ENCODE results near the gene GTF3C5. TPM values are rescaled to one million over a fixed set of nuclear protein-coding genes. Genes with fewer than 3 reads are reported as not detected.

The GTF3C5 gene
- total RNA-seq, 1 donor from 2014 or later: 89.0 TPM

- Mint-ChIP-seq H3K9me3 (no peaks in the 10 kb centered on the region), H3K36me3 (ENCODE audit: low read depth) (no peaks in the 10 kb centered on the region), H3K27ac (no peak overlapping the region), H3K27me3 (ENCODE audit: insufficient read depth) (peaks cover 25% of the 10 kb centered on the region), H3K4me3 (no peak overlapping the region), H3K4me1 (ENCODE audit: low read depth) (no peaks in the 10 kb centered on the region)
- intact Hi-C loops (cut with micrococcal nuclease): no loop called here
- no peak for DNase-seq (ENCODE audit: low spot score)
Measured at GRCh38 chr9:133003071-133003461, 27.7 kb upstream of the GTF3C5 start.

GRCh38 chr9:133003671-133004090 is 27.1 kb upstream of the GTF3C5 start:
- no peak overlapping the region for H3K27ac Mint-ChIP-seq
- no peak overlapping the region for H3K4me3 Mint-ChIP-seq
- DNase-seq (ENCODE audit: low spot score): no peak
- H3K36me3 Mint-ChIP-seq (ENCODE audit: low read depth): no peaks in the 10 kb centered on the region
- intact Hi-C loops (cut with micrococcal nuclease): no loop called here
- H3K4me1 Mint-ChIP-seq (ENCODE audit: low read depth): no peaks in the 10 kb centered on the region
- H3K9me3 Mint-ChIP-seq: no peaks in the 10 kb centered on the region
- H3K27me3 Mint-ChIP-seq (ENCODE audit: insufficient read depth): peaks cover 26% of the 10 kb centered on the region

GRCh38 chr9:133004091-133004998 is 26.5 kb upstream of the GTF3C5 start:
- intact Hi-C loops (cut with micrococcal nuclease): no loop called here
- no peaks in the 10 kb centered on the region for H3K36me3 Mint-ChIP-seq (ENCODE audit: low read depth)
- no peak for DNase-seq (ENCODE audit: low spot score)

GRCh38 chr9:133004999-133005760 is 25.6 kb upstream of the GTF3C5 start:
- Mint-ChIP-seq H3K36me3 (ENCODE audit: low read depth) (no peaks in the 10 kb centered on the region), H3K27me3 (ENCODE audit: insufficient read depth) (peaks cover 29% of the 10 kb centered on the region), H3K9me3 (no peaks in the 10 kb centered on the region), H3K27ac (no peak overlapping the region), H3K4me3 (no peak overlapping the region), H3K4me1 (ENCODE audit: low read depth) (no peaks in the 10 kb centered on the region)
- intact Hi-C loops (cut with micrococcal nuclease): no loop called here
- DNase-seq (ENCODE audit: low spot score): no peak

More at GRCh38 chr9:133004091-133004998, 26.5 kb upstream of the GTF3C5 start:
- Mint-ChIP-seq H3K27me3 (ENCODE audit: insufficient read depth) (peaks cover 28% of the 10 kb centered on the region), H3K4me1 (ENCODE audit: low read depth) (no peaks in the 10 kb centered on the region), H3K27ac (no peak overlapping the region), H3K9me3 (no peaks in the 10 kb centered on the region), H3K4me3 (no peak overlapping the region)

GRCh38 chr9:133005957-133006356 is 24.8 kb upstream of the GTF3C5 start:
- Mint-ChIP-seq H3K36me3 (ENCODE audit: low read depth) (no peaks in the 10 kb centered on the region), H3K4me3 (no peak overlapping the region), H3K4me1 (ENCODE audit: low read depth) (no peaks in the 10 kb centered on the region), H3K27me3 (ENCODE audit: insufficient read depth) (peaks cover 28% of the 10 kb centered on the region), H3K27ac (no peak overlapping the region), H3K9me3 (no peaks in the 10 kb centered on the region)
- no peak for DNase-seq (ENCODE audit: low spot score)
- intact Hi-C loops (cut with micrococcal nuclease): no loop called here

- Mint-ChIP-seq H3K36me3 (ENCODE audit: low read depth) (no peaks in the 10 kb centered on the region), H3K4me1 (ENCODE audit: low read depth) (no peaks in the 10 kb centered on the region), H3K27me3 (ENCODE audit: insufficient read depth) (peaks cover 28% of the 10 kb centered on the region), H3K9me3 (no peaks in the 10 kb centered on the region), H3K4me3 (no peak overlapping the region), H3K27ac (no peak overlapping the region)
- no peak for DNase-seq (ENCODE audit: low spot score)
- intact Hi-C loops (cut with micrococcal nuclease): no loop called here
Measured at GRCh38 chr9:133006731-133007352, 24.0 kb upstream of the GTF3C5 start.

GRCh38 chr9:133008406-133008805 is 22.4 kb upstream of the GTF3C5 start:
- Mint-ChIP-seq H3K4me3 (no peak overlapping the region), H3K27ac (no peak overlapping the region), H3K27me3 (ENCODE audit: insufficient read depth) (peaks cover 18% of the 10 kb centered on the region), H3K9me3 (no peaks in the 10 kb centered on the region), H3K36me3 (ENCODE audit: low read depth) (no peaks in the 10 kb centered on the region), H3K4me1 (ENCODE audit: low read depth) (no peaks in the 10 kb centered on the region)
- intact Hi-C loops (cut with micrococcal nuclease): no loop called here
- no peak for DNase-seq (ENCODE audit: low spot score)

- H3K36me3 Mint-ChIP-seq (ENCODE audit: low read depth): no peaks in the 10 kb centered on the region
- intact Hi-C loops (cut with micrococcal nuclease): no loop called here
- H3K4me1 Mint-ChIP-seq (ENCODE audit: low read depth): no peaks in the 10 kb centered on the region
- peaks cover 14% of the 10 kb centered on the region for H3K27me3 Mint-ChIP-seq (ENCODE audit: insufficient read depth)
- H3K4me3 Mint-ChIP-seq: no peak overlapping the region
- no peaks in the 10 kb centered on the region for H3K9me3 Mint-ChIP-seq
- DNase-seq (ENCODE audit: low spot score): no peak
- H3K27ac Mint-ChIP-seq: no peak overlapping the region
Measured at GRCh38 chr9:133008824-133009223, 22.0 kb upstream of the GTF3C5 start.

- no peak overlapping the region for H3K4me3 Mint-ChIP-seq
- H3K9me3 Mint-ChIP-seq: no peaks in the 10 kb centered on the region
- no peak overlapping the region for H3K27ac Mint-ChIP-seq
- no peaks in the 10 kb centered on the region for H3K4me1 Mint-ChIP-seq (ENCODE audit: low read depth)
- DNase-seq (ENCODE audit: low spot score): no peak
- no peaks in the 10 kb centered on the region for H3K36me3 Mint-ChIP-seq (ENCODE audit: low read depth)
- H3K27me3 Mint-ChIP-seq (ENCODE audit: insufficient read depth): peaks cover 6% of the 10 kb centered on the region
- intact Hi-C loops (cut with micrococcal nuclease): no loop called here
Measured at GRCh38 chr9:133009906-133010582, 20.8 kb upstream of the GTF3C5 start.

GRCh38 chr9:133014696-133015095 is 16.1 kb upstream of the GTF3C5 start:
- no peaks in the 10 kb centered on the region for H3K9me3 Mint-ChIP-seq
- no peak for DNase-seq (ENCODE audit: low spot score)
- H3K27ac Mint-ChIP-seq: no peak overlapping the region
- intact Hi-C loops (cut with micrococcal nuclease): no loop called here
- H3K4me1 Mint-ChIP-seq (ENCODE audit: low read depth): no peaks in the 10 kb centered on the region
- peaks cover 8% of the 10 kb centered on the region for H3K27me3 Mint-ChIP-seq (ENCODE audit: insufficient read depth)
- H3K4me3 Mint-ChIP-seq: no peak overlapping the region
- H3K36me3 Mint-ChIP-seq (ENCODE audit: low read depth): no peaks in the 10 kb centered on the region

- Mint-ChIP-seq H3K27me3 (ENCODE audit: insufficient read depth) (peaks cover 4% of the 10 kb centered on the region), H3K36me3 (ENCODE audit: low read depth) (peaks cover 2% of the 10 kb centered on the region), H3K9me3 (no peaks in the 10 kb centered on the region), H3K4me1 (ENCODE audit: low read depth) (peaks cover 33% of the 10 kb centered on the region), H3K4me3 (peak overlapping the region; percentile 39), H3K27ac (no peak overlapping the region)
- intact Hi-C loops (cut with micrococcal nuclease): loop anchor here (2.0 kb wide), 1 partner anchor 79 kb away; the partner anchor contains the start of gene TSC1
- DNase-seq (ENCODE audit: low spot score): peak; percentile 46
Measured at GRCh38 chr9:133023117-133023890, 7.5 kb upstream of the GTF3C5 start.

GRCh38 chr9:133026426-133026825 is 4.4 kb upstream of the GTF3C5 start:
- H3K4me1 Mint-ChIP-seq (ENCODE audit: low read depth): peaks cover 41% of the 10 kb centered on the region
- no peak overlapping the region for H3K27ac Mint-ChIP-seq
- H3K9me3 Mint-ChIP-seq: no peaks in the 10 kb centered on the region
- H3K36me3 Mint-ChIP-seq (ENCODE audit: low read depth): peaks cover 5% of the 10 kb centered on the region
- H3K4me3 Mint-ChIP-seq: no peak overlapping the region
- no peak for DNase-seq (ENCODE audit: low spot score)
- intact Hi-C loops (cut with micrococcal nuclease): no loop called here
- peaks cover under 1% of the 10 kb centered on the region for H3K27me3 Mint-ChIP-seq (ENCODE audit: insufficient read depth)
